Heart right ventricle (tissue), 16 donors: Measurements from ENCODE around the gene KXD1. TPM values are rescaled to one million over a fixed set of nuclear protein-coding genes. Genes with fewer than 3 reads are reported as not detected.

Experiments
- ATAC-seq, 8 donors: fragments of 200-7000 bp; cut with Tn5 transposase; one replicate each; pipeline ENCODE4 v1.9.1; 2020; ENCODE audit warnings: mild to moderate bottlenecking in 8 of 8, moderate library complexity in 8 of 8, moderate number of reproducible peaks in 1 of 8
- DNase-seq, 2 donors: peaks; one replicate each; pipeline ENCODE4 v3.0.0-alpha.2; 2020
- H3K27ac ChIP-seq, 10 donors: fragments of 200-600 bp; sonication (generic) in 2 of 10; one replicate each; pipeline versions ENCODE4 v1.5.0 to v1.8.0; 2020 to 2022; ENCODE audit warnings: mild to moderate bottlenecking in 3 of 10
- H3K27me3 ChIP-seq, 7 donors: fragments of 200-600 bp; one replicate each; pipeline ENCODE4 v1.8.0; 2021 to 2022; ENCODE audit warnings: mild to moderate bottlenecking in 2 of 7
- H3K36me3 ChIP-seq, 9 donors: fragments of 200-600 bp; sonication (generic) in 1 of 9; one replicate each; pipeline versions ENCODE4 v1.5.0 to v1.8.0; 2020 to 2022; ENCODE audit warnings: mild to moderate bottlenecking in 2 of 9
- H3K4me1 ChIP-seq, 9 donors: fragments of 200-600 bp; sonication (generic) in 1 of 9; one replicate each; pipeline versions ENCODE4 v1.5.0 to v1.8.0; 2020 to 2022; ENCODE audit warnings: mild to moderate bottlenecking in 4 of 9
- H3K4me3 ChIP-seq, 10 donors: fragments of 200-600 bp; sonication (generic) in 2 of 10; one replicate each; pipeline versions ENCODE4 v1.5.0 to v1.8.0; 2020 to 2022; ENCODE audit warnings: mild to moderate bottlenecking in 7 of 10, moderate library complexity in 2 of 10
- H3K9me3 ChIP-seq, 11 donors: fragments of 200-600 bp in 10 of 11; sonication (generic) in 2 of 11; one replicate each; pipeline versions ENCODE4 v1.5.0 to v1.8.0; 2013 to 2022; ENCODE audit warnings: mild to moderate bottlenecking in 2 of 11, control low read depth in 1 of 11, moderate library complexity in 1 of 11
- CTCF ChIP-seq, 9 donors: fragments of 200-600 bp; sonication (generic) in 2 of 9; IDR thresholded peaks; one replicate each; pipeline versions ENCODE4 v1.5.0 to v1.8.0; 2021 to 2022; ENCODE audit warnings: antibody characterized with exemption in 9 of 9, mild to moderate bottlenecking in 5 of 9, moderate library complexity in 1 of 9
- WGBS, 2 donors: extraction: QIAGEN DNeasy Blood & Tissue Kit; methylation state at CpG; one replicate each; pipeline ENCODE4 v1.1.7; 2013; ENCODE audit warnings: inconsistent platforms in 1 of 2; 5-methylcytosine and 5-hydroxymethylcytosine counted together
- intact Hi-C, 10 donors: fragments of 100-400 bp; cut with DNase I; formaldehyde crosslinking; loops; one replicate each; pipeline versions ENCODE4 v1.11.1 to v1.14.2; 2022
- polyA plus RNA-seq, 2 donors: library from polyadenylated mRNA; stranded (reverse); fragments of 200-250 nt; gene quantifications; one replicate each; pipeline ENCODE4 v1.2.3, GENCODE V29; 2013
- total RNA-seq, 10 donors: library from RNA; stranded (reverse); fragmentation: NEBNext Ultra II Directional in 3 of 10; extraction: Animal tissue kit (Norgen Biotek cat#: 25700) in 3 of 10; gene quantifications; one replicate each; pipeline versions ENCODE4 v1.2.1 to v1.2.4, GENCODE V29; 2021 to 2023
- donor health status: Arrhythmogenic right ventricular cardiomyopathy.
- donor health status: ischemic (EF 13 %, LVEDD 7.1; RV severe dilation, severe dysfunction).
- donor health status: healthy with polysubstance abuse.
- donor health status: DM: no; HTN: yes; CAD: no.
- donor health status: DM: no; HTN: no; CAD: no.
- donor health status: ischemic (EF 25% LVEDD 6.9; RV normal size, moderate dysfunction).
- donor health status: ischemic (EF 25% LVEDD 5.7; RV mildly dilated, moderate dysfunction).
- donor health status: healthy.
- donor health status: DM: yes; HTN: yes; CAD: no.
- donor health status: Ischemic cardiomyopathy.
- donor health status: ischemic (EF 35%, LVEDD 5.7; RV mildly dilated, moderate dysfunction).
- donor health status: nonischemic (EF 11% LVEDD 7.7; RV severe dilation, severe dysfunction).
- donor health status: DM: yes; HTN: yes; CAD: no.
- donor health status: PGD.
- donor health status: ischemic (EF 29% LVEDD 5.4; RV normal size, mild dysfunction).
- donor health status: nonischemic (EF 23%, LVEDD 6.1; RV moderate dilation, normal function).

The KXD1 gene
- total and polyA plus RNA-seq, 12 donors = 35.6 to 88.6 (median 45.6) TPM

- TF ChIP-seq CTCF (IDR thresholded peaks at IDR 0.05) = no peak
- H3K36me3 ChIP-seq = peaks cover 3 to 72% (median 43%) of the 10 kb centered on the region in 9 donors
- WGBS, 2 donors = 96% methylated on average over 4 of the region's 4 CpGs
- H3K4me1 ChIP-seq = peaks cover 0 to 7% (median 0%) of the 10 kb centered on the region in 9 donors
- no peak overlapping the region for H3K4me3 ChIP-seq
- ATAC-seq = no peak
- H3K9me3 ChIP-seq = no peaks in the 10 kb centered on the region
- intact Hi-C loops = no loop called here
- no peak for DNase-seq
- H3K27me3 ChIP-seq = no peaks in the 10 kb centered on the region
- no peak overlapping the region for H3K27ac ChIP-seq
These were observed 24.6 kb upstream of the KXD1 start for GRCh38 chr19:18533058-18533457.

GRCh38 chr19:18536475-18536874 is 21.2 kb upstream of the KXD1 start:
- DNase-seq (no peak), ATAC-seq (no peak)
- 97% methylated on average over 10 of the region's 10 CpGs for WGBS, 2 donors
- H3K4me3 ChIP-seq = no peak overlapping the region
- peaks cover 3 to 97% (median 59%) of the 10 kb centered on the region in 9 donors for H3K36me3 ChIP-seq
- no peak for TF ChIP-seq CTCF (IDR thresholded peaks at IDR 0.05)
- intact Hi-C loops = no loop called here
- H3K27ac ChIP-seq = no peak overlapping the region
- H3K27me3 ChIP-seq = no peaks in the 10 kb centered on the region
- H3K9me3 ChIP-seq = no peaks in the 10 kb centered on the region
- peaks cover 0 to 4% (median 0%) of the 10 kb centered on the region in 9 donors for H3K4me1 ChIP-seq

- Histone ChIP-seq H3K4me3 (no peak overlapping the region), H3K27me3 (no peaks in the 10 kb centered on the region), H3K4me1 (peaks cover 3 to 10% (median 7%) of the 10 kb centered on the region in 9 donors), H3K27ac (no peak overlapping the region), H3K9me3 (no peaks in the 10 kb centered on the region), H3K36me3 (peaks cover 2 to 91% (median 53%) of the 10 kb centered on the region in 9 donors)
- intact Hi-C loops = no loop called here
- ATAC-seq (no peak), DNase-seq (no peak)
- 94 to 96% methylated on average over 17 of the region's 17 CpGs for WGBS, 2 donors
- no peak for TF ChIP-seq CTCF (IDR thresholded peaks at IDR 0.05)
These were observed 20.2 kb upstream of the KXD1 start for GRCh38 chr19:18537431-18537830.

GRCh38 chr19:18538115-18538514 is 19.6 kb upstream of the KXD1 start:
- H3K9me3 ChIP-seq = no peaks in the 10 kb centered on the region
- DNase-seq = no peak
- peaks cover 0 to 85% (median 47%) of the 10 kb centered on the region in 9 donors for H3K36me3 ChIP-seq
- intact Hi-C loops = no loop called here
- H3K27me3 ChIP-seq = no peaks in the 10 kb centered on the region
- WGBS, 2 donors = 92% methylated on average over 22 of the region's 22 CpGs
- peaks cover 4 to 11% (median 10%) of the 10 kb centered on the region in 9 donors for H3K4me1 ChIP-seq
- no peak overlapping the region for H3K4me3 ChIP-seq
- no peak overlapping the region for H3K27ac ChIP-seq
- no peak for TF ChIP-seq CTCF (IDR thresholded peaks at IDR 0.05)
- no peak for ATAC-seq
